H1 (cell line): ENCODE measurements around the gene KSR2. TPM values are rescaled to one million over a fixed set of nuclear protein-coding genes. Genes with fewer than 3 reads are reported as not detected.

Source experiments
- CREB1 ChIP-seq: IDR thresholded peaks from 2 replicates; pipeline ENCODE4 v1.6.1; 2012; ENCODE audit warnings: inconsistent platforms
- CTBP2 ChIP-seq: IDR thresholded peaks from 2 replicates; pipeline ENCODE4 v1.7.0; 2011; ENCODE audit warnings: borderline replicate concordance, mild to moderate bottlenecking, moderate library complexity, mixed read lengths, low read length; ENCODE audit not compliant: insufficient read depth, insufficient read length
- KDM1A ChIP-seq: fragments of 200-600, 300-600 bp; sonication (generic); IDR thresholded peaks from 2 replicates; pipeline ENCODE4 v1.7.1; 2016; ENCODE audit warnings: mild to moderate bottlenecking, low read length, borderline replicate concordance
- NRF1 ChIP-seq: IDR thresholded peaks from 2 replicates; pipeline ENCODE4 v1.6.1; 2011; ENCODE audit warnings: mild to moderate bottlenecking, low read depth, low read length, improper control_type of control experiment
- SIN3A ChIP-seq, 2 experiments: IDR thresholded peaks in 1 of 2; conservative IDR thresholded peaks in 1 of 2; 2 replicates each; pipeline ENCODE4 v1.6.1; 2011 to 2012; ENCODE audit warnings: low read length in 2 of 2, improper control_type of control experiment in 1 of 2, low read depth in 1 of 2, mild to moderate bottlenecking in 1 of 2
- SIX5 ChIP-seq: IDR thresholded peaks from 2 replicates; pipeline ENCODE4 v1.6.1; 2011; ENCODE audit warnings: mild to moderate bottlenecking, low read depth, low read length
- polyA plus RNA-seq, 7 experiments: library from polyadenylated mRNA; depleted of rRNA in 3 of 7; stranded (reverse) in 5 of 7; unstranded in 2 of 7; fragments of >200 nt in 5 of 7; fragments of 200-250 nt in 2 of 7; gene quantifications; 1 replicate in 5 of 7; 2 replicates in 1 of 7; 4 replicates in 1 of 7; pipeline versions ENCODE4 v1.2.1 to v1.2.3, GENCODE V29; 2011 to 2013; ENCODE audit warnings: missing spikeins in 2 of 7, mixed read lengths in 2 of 7
- total RNA-seq: library from RNA; stranded (reverse); fragmentation: NEBNext Ultra II Directional; extraction: Animal tissue kit (Norgen Biotek cat#: 25700); gene quantifications from 2 replicates; pipeline ENCODE4 v1.2.1, GENCODE V29; 2021
- TF ChIP-seq, protein P1 (sequence below): fragments of 300-600 bp; sonication (generic); IDR thresholded peaks from 2 replicates; pipeline ENCODE4 v1.7.1; 2012; ENCODE audit warnings: low read length, moderate library complexity, mild to moderate bottlenecking, inconsistent platforms; ENCODE audit not compliant: insufficient replicate concordance
- TF ChIP-seq, protein P2 (sequence below): IDR thresholded peaks from 2 replicates; pipeline ENCODE4 v1.6.1; 2012; ENCODE audit warnings: inconsistent platforms

Gene KSR2
- total and polyA plus RNA-seq, 2 of the 8 experiments (the other 6 are each of a cell fraction or from before 2014, with no cell fraction given), result 0.74 to 2.2 TPM

DNA sequence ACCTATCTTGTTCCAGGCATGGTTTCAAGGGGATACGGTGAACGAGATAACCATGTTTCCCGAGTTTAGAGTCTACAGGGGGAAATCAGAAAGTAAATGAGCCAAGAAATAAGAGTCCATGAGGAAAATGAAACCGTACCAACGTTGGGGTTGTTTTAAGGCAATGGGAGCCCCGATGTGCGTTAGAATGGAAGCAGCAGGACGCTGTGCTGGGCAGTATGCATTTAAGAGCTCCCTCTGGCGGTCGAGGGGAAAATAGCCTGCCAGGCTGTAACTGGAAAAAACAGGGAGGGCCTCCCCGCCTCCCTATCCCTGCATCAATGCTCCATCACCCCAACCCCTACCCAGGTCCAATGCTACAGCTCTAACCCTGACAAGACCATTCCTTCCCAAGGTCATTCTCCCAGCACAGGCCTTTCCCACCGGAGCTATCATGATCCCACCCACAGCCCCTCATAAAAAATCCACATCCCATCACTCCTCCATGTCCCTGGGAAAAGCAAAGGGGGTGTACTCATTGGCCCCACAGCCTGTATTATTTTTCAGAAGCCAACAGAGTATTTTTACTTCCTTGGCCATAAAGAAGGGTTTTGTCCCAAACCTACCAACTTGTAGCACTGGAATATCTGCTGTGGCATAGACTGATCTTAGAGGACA lies 381.0 kb downstream of the KSR2 start (continued):
- TF ChIP-seq, protein P1, sequence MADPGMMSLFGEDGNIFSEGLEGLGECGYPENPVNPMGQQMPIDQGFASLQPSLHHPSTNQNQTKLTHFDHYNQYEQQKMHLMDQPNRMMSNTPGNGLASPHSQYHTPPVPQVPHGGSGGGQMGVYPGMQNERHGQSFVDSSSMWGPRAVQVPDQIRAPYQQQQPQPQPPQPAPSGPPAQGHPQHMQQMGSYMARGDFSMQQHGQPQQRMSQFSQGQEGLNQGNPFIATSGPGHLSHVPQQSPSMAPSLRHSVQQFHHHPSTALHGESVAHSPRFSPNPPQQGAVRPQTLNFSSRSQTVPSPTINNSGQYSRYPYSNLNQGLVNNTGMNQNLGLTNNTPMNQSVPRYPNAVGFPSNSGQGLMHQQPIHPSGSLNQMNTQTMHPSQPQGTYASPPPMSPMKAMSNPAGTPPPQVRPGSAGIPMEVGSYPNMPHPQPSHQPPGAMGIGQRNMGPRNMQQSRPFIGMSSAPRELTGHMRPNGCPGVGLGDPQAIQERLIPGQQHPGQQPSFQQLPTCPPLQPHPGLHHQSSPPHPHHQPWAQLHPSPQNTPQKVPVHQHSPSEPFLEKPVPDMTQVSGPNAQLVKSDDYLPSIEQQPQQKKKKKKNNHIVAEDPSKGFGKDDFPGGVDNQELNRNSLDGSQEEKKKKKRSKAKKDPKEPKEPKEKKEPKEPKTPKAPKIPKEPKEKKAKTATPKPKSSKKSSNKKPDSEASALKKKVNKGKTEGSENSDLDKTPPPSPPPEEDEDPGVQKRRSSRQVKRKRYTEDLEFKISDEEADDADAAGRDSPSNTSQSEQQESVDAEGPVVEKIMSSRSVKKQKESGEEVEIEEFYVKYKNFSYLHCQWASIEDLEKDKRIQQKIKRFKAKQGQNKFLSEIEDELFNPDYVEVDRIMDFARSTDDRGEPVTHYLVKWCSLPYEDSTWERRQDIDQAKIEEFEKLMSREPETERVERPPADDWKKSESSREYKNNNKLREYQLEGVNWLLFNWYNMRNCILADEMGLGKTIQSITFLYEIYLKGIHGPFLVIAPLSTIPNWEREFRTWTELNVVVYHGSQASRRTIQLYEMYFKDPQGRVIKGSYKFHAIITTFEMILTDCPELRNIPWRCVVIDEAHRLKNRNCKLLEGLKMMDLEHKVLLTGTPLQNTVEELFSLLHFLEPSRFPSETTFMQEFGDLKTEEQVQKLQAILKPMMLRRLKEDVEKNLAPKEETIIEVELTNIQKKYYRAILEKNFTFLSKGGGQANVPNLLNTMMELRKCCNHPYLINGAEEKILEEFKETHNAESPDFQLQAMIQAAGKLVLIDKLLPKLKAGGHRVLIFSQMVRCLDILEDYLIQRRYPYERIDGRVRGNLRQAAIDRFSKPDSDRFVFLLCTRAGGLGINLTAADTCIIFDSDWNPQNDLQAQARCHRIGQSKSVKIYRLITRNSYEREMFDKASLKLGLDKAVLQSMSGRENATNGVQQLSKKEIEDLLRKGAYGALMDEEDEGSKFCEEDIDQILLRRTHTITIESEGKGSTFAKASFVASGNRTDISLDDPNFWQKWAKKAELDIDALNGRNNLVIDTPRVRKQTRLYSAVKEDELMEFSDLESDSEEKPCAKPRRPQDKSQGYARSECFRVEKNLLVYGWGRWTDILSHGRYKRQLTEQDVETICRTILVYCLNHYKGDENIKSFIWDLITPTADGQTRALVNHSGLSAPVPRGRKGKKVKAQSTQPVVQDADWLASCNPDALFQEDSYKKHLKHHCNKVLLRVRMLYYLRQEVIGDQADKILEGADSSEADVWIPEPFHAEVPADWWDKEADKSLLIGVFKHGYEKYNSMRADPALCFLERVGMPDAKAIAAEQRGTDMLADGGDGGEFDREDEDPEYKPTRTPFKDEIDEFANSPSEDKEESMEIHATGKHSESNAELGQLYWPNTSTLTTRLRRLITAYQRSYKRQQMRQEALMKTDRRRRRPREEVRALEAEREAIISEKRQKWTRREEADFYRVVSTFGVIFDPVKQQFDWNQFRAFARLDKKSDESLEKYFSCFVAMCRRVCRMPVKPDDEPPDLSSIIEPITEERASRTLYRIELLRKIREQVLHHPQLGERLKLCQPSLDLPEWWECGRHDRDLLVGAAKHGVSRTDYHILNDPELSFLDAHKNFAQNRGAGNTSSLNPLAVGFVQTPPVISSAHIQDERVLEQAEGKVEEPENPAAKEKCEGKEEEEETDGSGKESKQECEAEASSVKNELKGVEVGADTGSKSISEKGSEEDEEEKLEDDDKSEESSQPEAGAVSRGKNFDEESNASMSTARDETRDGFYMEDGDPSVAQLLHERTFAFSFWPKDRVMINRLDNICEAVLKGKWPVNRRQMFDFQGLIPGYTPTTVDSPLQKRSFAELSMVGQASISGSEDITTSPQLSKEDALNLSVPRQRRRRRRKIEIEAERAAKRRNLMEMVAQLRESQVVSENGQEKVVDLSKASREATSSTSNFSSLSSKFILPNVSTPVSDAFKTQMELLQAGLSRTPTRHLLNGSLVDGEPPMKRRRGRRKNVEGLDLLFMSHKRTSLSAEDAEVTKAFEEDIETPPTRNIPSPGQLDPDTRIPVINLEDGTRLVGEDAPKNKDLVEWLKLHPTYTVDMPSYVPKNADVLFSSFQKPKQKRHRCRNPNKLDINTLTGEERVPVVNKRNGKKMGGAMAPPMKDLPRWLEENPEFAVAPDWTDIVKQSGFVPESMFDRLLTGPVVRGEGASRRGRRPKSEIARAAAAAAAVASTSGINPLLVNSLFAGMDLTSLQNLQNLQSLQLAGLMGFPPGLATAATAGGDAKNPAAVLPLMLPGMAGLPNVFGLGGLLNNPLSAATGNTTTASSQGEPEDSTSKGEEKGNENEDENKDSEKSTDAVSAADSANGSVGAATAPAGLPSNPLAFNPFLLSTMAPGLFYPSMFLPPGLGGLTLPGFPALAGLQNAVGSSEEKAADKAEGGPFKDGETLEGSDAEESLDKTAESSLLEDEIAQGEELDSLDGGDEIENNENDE, result no peak
- TF ChIP-seq CREB1 (peak; percentile 36; the same call in 1 of the 2 replicates), KDM1A (peak; percentile 35; the same call in 1 of the 2 replicates), SIX5 (no peak), CTBP2 (no peak), NRF1 (no peak), SIN3A (conservative IDR thresholded peaks at IDR 0.05 in 1 of 2, IDR thresholded peaks at IDR 0.05 in 1 of 2; ENCODE audit: low read depth in 1 of 2, low read length in 2 of 2) (no peak)
- TF ChIP-seq, protein P2, sequence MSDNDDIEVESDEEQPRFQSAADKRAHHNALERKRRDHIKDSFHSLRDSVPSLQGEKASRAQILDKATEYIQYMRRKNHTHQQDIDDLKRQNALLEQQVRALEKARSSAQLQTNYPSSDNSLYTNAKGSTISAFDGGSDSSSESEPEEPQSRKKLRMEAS, result no peak
